Measurements from ENCODE around the gene POFUT1. TPM values are rescaled to one million over a fixed set of nuclear protein-coding genes. Genes with fewer than 3 reads are reported as not detected.
"Not testable (repeated sequence)": the region's sequence is repeated elsewhere in the genome, so short reads cannot be mapped to it uniquely, and the experiment has no call there.

Gene POFUT1
- polyA plus RNA-seq, 1 donor, result 147 TPM

- H3K27me3 ChIP-seq (ENCODE audit: control insufficient read depth, insufficient read depth, low read length), result not testable (repeated sequence)
- peak overlapping the region; percentile 87 for H3K27ac ChIP-seq (ENCODE audit: low read length)
- no CpG with 5 or more reads among the region's 11 CpGs for WGBS (ENCODE audit: insufficient coverage, low lambda C conversion rate)
Observed at GRCh38 chr20:32196613-32197012, 11.1 kb upstream of the POFUT1 start.

GRCh38 chr20:32197136-32197535 lies 10.5 kb upstream of the POFUT1 start:
- not testable (repeated sequence) for H3K27ac ChIP-seq (ENCODE audit: low read length); H3K4me3 ChIP-seq (ENCODE audit: low read length); H3K27me3 ChIP-seq (ENCODE audit: control insufficient read depth, insufficient read depth, low read length); H3K9me3 ChIP-seq (ENCODE audit: control insufficient read depth, low read depth, low read length)
- H3K4me1 ChIP-seq (ENCODE audit: control insufficient read depth, insufficient read depth, low read length), result peaks cover 61% of the 10 kb centered on the region
- DNase-seq, result peak in 1 of 2 donors; percentile 47
- WGBS (ENCODE audit: insufficient coverage, low lambda C conversion rate), result no CpG with 5 or more reads among the region's 20 CpGs
- peaks cover 85% of the 10 kb centered on the region for H3K36me3 ChIP-seq (ENCODE audit: control insufficient read depth, insufficient read depth, low read length)

More at GRCh38 chr20:32196613-32197012, 11.1 kb upstream of the POFUT1 start:
- H3K4me1 ChIP-seq (ENCODE audit: control insufficient read depth, insufficient read depth, low read length), result peaks cover 56% of the 10 kb centered on the region
- H3K4me3 ChIP-seq (ENCODE audit: low read length); H3K9me3 ChIP-seq (ENCODE audit: control insufficient read depth, low read depth, low read length): not testable (repeated sequence)
- H3K36me3 ChIP-seq (ENCODE audit: control insufficient read depth, insufficient read depth, low read length), result peaks cover 85% of the 10 kb centered on the region
- DNase-seq, result peak in 1 of 2 donors; percentile 9

GRCh38 chr20:32199006-32199405 lies 8.7 kb upstream of the POFUT1 start:
- Histone ChIP-seq H3K36me3 (ENCODE audit: control insufficient read depth, insufficient read depth, low read length) (peaks cover 89% of the 10 kb centered on the region), H3K9me3 (ENCODE audit: control insufficient read depth, low read depth, low read length) (no peaks in the 10 kb centered on the region), H3K4me3 (ENCODE audit: low read length) (peak overlapping the region; percentile 4), H3K27ac (ENCODE audit: low read length) (peak overlapping the region; percentile 51), H3K27me3 (ENCODE audit: control insufficient read depth, insufficient read depth, low read length) (no peaks in the 10 kb centered on the region), H3K4me1 (ENCODE audit: control insufficient read depth, insufficient read depth, low read length) (peaks cover 64% of the 10 kb centered on the region)
- DNase-seq, result no peak
- WGBS (ENCODE audit: insufficient coverage, low lambda C conversion rate), result no CpG with 5 or more reads among the region's 4 CpGs

- Histone ChIP-seq H3K4me1 (ENCODE audit: control insufficient read depth, insufficient read depth, low read length) (peaks cover 46% of the 10 kb centered on the region), H3K4me3 (ENCODE audit: low read length) (no peak overlapping the region), H3K9me3 (ENCODE audit: control insufficient read depth, low read depth, low read length) (no peaks in the 10 kb centered on the region), H3K27me3 (ENCODE audit: control insufficient read depth, insufficient read depth, low read length) (no peaks in the 10 kb centered on the region), H3K36me3 (ENCODE audit: control insufficient read depth, insufficient read depth, low read length) (peaks cover 66% of the 10 kb centered on the region), H3K27ac (ENCODE audit: low read length) (peak overlapping the region; percentile 84)
- DNase-seq, result no peak
- 100% methylated on average over 1 of the region's 4 CpGs for WGBS (ENCODE audit: insufficient coverage, low lambda C conversion rate)
Observed at GRCh38 chr20:32201296-32201976, 6.2 kb upstream of the POFUT1 start.

DNA sequence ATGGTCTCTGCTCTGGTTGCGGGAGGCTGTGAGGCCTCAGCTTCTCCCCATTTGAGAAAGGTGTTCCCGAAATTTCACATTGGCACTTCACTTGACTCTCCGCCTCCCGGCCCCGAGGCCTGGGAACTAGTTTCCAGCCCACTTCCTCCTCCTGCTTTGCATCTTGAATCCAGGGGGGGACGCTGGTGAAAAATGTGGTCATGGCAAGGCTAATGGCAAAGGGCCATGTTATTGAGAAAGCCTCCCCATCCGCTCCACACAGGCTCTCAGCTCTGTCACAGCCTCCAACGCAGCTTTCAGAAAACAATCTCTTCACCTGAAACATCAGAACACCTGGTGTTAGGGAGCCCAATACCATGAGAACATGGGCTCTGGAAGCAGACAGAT lies 5.7 kb upstream of the POFUT1 start:
- Histone ChIP-seq H3K27ac (ENCODE audit: low read length) (peak overlapping the region; percentile 84), H3K27me3 (ENCODE audit: control insufficient read depth, insufficient read depth, low read length) (no peaks in the 10 kb centered on the region), H3K4me3 (ENCODE audit: low read length) (no peak overlapping the region), H3K36me3 (ENCODE audit: control insufficient read depth, insufficient read depth, low read length) (peaks cover 60% of the 10 kb centered on the region), H3K4me1 (ENCODE audit: control insufficient read depth, insufficient read depth, low read length) (peaks cover 44% of the 10 kb centered on the region), H3K9me3 (ENCODE audit: control insufficient read depth, low read depth, low read length) (no peaks in the 10 kb centered on the region)
- no peak for DNase-seq
- WGBS (ENCODE audit: insufficient coverage, low lambda C conversion rate), result no CpG with 5 or more reads among the region's 8 CpGs

GRCh38 chr20:32203356-32204204 lies 4.1 kb upstream of the POFUT1 start:
- H3K27me3 ChIP-seq (ENCODE audit: control insufficient read depth, insufficient read depth, low read length), result no peaks in the 10 kb centered on the region
- peak in 1 of 2 donors; percentile 85 for DNase-seq
- H3K27ac ChIP-seq (ENCODE audit: low read length), result peak overlapping the region; percentile 84
- peaks cover 44% of the 10 kb centered on the region for H3K4me1 ChIP-seq (ENCODE audit: control insufficient read depth, insufficient read depth, low read length)
- 20% methylated on average over 2 of the region's 11 CpGs for WGBS (ENCODE audit: insufficient coverage, low lambda C conversion rate)
- H3K9me3 ChIP-seq (ENCODE audit: control insufficient read depth, low read depth, low read length), result no peaks in the 10 kb centered on the region
- peaks cover 48% of the 10 kb centered on the region for H3K36me3 ChIP-seq (ENCODE audit: control insufficient read depth, insufficient read depth, low read length)
- peak overlapping the region; percentile 92 for H3K4me3 ChIP-seq (ENCODE audit: low read length)

DNA sequence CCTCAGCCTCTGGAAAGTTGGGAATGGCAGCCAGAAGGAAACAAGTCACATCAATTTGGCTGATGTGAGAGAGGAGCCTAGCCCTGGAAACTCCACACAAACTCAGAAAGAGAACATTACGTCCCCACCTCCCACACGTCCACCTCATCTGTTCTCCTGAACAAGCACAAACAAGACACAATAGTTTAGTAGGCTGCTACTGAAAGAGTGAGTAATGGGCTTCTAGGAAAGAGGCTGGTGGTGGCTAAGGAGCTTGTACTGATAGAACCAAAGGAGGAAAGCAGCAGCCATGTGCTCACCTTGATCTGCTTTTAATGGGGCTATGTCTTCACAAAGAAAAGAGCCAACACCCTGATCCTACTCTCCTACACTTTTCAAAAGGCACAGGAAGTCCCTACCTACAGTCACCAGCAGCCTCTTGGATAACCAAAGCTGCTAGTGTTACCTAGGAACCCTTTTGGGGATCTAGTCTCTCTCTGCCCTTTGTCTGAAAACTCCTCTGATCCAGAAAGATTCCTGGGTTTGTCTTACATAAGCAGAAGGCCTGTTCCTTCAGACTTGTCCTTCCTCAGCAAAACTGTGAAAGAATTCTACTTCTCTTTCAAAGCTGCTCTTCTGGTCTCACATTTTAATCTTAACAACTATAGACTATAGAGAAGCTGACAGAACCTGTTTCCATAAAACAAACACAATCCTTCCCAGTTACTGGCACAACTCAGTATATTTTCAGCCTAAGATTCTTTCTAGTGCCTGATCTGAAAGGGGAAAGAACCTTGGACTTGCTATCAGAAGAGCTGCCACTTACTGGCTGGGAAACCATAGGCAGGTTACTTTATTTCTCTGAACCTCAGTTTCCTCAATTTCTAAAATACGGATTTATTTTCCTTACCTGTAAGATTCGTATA lies 3.2 kb upstream of the POFUT1 start:
- H3K27ac ChIP-seq (ENCODE audit: low read length), result peak overlapping the region; percentile 84
- DNase-seq, result peak in 1 of 2 donors; percentile 61
- no peaks in the 10 kb centered on the region for H3K27me3 ChIP-seq (ENCODE audit: control insufficient read depth, insufficient read depth, low read length)
- 0% methylated on average over 2 of the region's 4 CpGs for WGBS (ENCODE audit: insufficient coverage, low lambda C conversion rate)
- H3K4me1 ChIP-seq (ENCODE audit: control insufficient read depth, insufficient read depth, low read length), result peaks cover 45% of the 10 kb centered on the region
- H3K9me3 ChIP-seq (ENCODE audit: control insufficient read depth, low read depth, low read length), result no peaks in the 10 kb centered on the region
- peak overlapping the region; percentile 92 for H3K4me3 ChIP-seq (ENCODE audit: low read length)
- H3K36me3 ChIP-seq (ENCODE audit: control insufficient read depth, insufficient read depth, low read length), result peaks cover 39% of the 10 kb centered on the region

GRCh38 chr20:32205110-32205842 lies 2.4 kb upstream of the POFUT1 start:
- Histone ChIP-seq H3K36me3 (ENCODE audit: control insufficient read depth, insufficient read depth, low read length) (peaks cover 39% of the 10 kb centered on the region), H3K4me1 (ENCODE audit: control insufficient read depth, insufficient read depth, low read length) (peaks cover 49% of the 10 kb centered on the region), H3K27me3 (ENCODE audit: control insufficient read depth, insufficient read depth, low read length) (no peaks in the 10 kb centered on the region), H3K27ac (ENCODE audit: low read length) (peak overlapping the region; percentile 84), H3K9me3 (ENCODE audit: control insufficient read depth, low read depth, low read length) (no peaks in the 10 kb centered on the region), H3K4me3 (ENCODE audit: low read length) (peak overlapping the region; percentile 92)
- DNase-seq, result peak in 1 of 2 donors; percentile 63
- WGBS (ENCODE audit: insufficient coverage, low lambda C conversion rate), result 32% methylated on average over 2 of the region's 5 CpGs

DNA sequence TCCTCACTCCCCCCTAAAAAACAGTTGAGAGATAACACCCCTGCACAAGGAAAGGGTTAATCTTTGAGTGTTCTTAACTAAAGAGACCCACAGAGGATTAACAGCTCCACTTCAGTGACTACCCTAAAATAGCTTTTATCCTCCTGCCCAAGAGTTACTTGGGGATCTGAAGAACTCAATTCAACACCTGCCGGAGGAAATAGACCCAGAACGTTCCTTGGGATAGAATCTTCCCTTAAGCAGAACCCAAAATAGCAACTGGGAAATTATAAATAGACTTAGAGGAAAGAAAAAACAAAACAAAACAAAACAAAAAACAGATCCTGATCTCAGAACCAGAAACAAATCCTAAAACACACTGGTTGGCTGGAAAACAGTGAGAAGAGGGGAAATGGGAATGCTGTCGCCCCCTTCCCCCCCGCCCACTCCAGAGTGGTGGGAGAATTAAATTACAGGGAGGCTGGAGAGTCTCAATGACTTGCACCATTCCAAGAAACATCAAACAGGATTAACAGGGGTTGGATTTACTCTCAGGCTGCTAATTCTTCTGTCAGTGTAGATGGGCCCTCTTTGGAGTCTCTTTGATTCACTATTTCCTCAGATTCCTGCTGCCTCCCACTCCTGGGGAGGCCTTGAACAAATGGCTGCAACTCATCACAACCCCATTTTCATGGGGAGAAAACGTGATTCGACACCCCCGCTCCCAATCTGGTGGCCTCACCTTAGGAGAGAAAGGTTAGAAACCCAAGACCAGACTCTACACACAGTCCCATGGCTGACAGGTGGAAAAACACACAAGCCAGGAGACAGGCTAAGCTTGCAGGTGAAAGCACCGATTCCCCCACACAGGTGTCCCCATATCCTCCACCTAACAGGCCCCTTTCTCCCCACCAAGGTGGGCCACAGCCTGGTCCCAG lies 1.6 kb upstream of the POFUT1 start:
- no CpG with 5 or more reads among the region's 8 CpGs for WGBS (ENCODE audit: insufficient coverage, low lambda C conversion rate)
- Histone ChIP-seq H3K4me3 (ENCODE audit: low read length) (peak overlapping the region; percentile 92), H3K4me1 (ENCODE audit: control insufficient read depth, insufficient read depth, low read length) (peaks cover 45% of the 10 kb centered on the region), H3K9me3 (ENCODE audit: control insufficient read depth, low read depth, low read length) (no peaks in the 10 kb centered on the region), H3K27me3 (ENCODE audit: control insufficient read depth, insufficient read depth, low read length) (no peaks in the 10 kb centered on the region), H3K27ac (ENCODE audit: low read length) (peak overlapping the region; percentile 84), H3K36me3 (ENCODE audit: control insufficient read depth, insufficient read depth, low read length) (peaks cover 36% of the 10 kb centered on the region)
- peak in 1 of 2 donors; percentile 48 for DNase-seq
